ENCODE measurements around the gene ZNF205. TPM values are rescaled to one million over a fixed set of nuclear protein-coding genes. Genes with fewer than 3 reads are reported as not detected.

ZNF205 gene
- total and polyA plus RNA-seq, 2 of the 13 experiments (the other 11 are each of a cell fraction or from before 2014, with no cell fraction given), result 5.8 to 10.2 TPM

GRCh38 chr16:3087243-3088235 is 24.8 kb upstream of the ZNF205 start (continued):
- TF ChIP-seq ZBTB39 (CRISPR knock-in tag; IDR thresholded peaks at IDR 0.05) (no peak), MAZ (IDR thresholded peaks at IDR 0.05; ENCODE audit: borderline replicate concordance, low read depth, low read length) (no peak), MAZ (CRISPR knock-in tag; IDR thresholded peaks at IDR 0.05; ENCODE audit: low read depth) (peak; percentile 40; the same call in 1 of the 2 replicates), HES4 (CRISPR knock-in tag; IDR thresholded peaks at IDR 0.05; ENCODE audit: borderline replicate concordance) (0 out of 2 replicates have a peak, but pooled peaks have one; percentile 20), ZFP90 (CRISPR knock-in tag; IDR thresholded peaks at IDR 0.05; ENCODE audit: borderline replicate concordance) (0 out of 2 replicates have a peak, but pooled peaks have one; percentile 27), SAP130 (CRISPR knock-in tag; IDR thresholded peaks at IDR 0.05; ENCODE audit: low read depth) (peak; percentile 51), ZNF788 (CRISPR knock-in tag; IDR thresholded peaks at IDR 0.05; ENCODE audit: borderline replicate concordance) (peak; percentile 12; the same call in 1 of the 2 replicates), DDIT3 (CRISPR knock-in tag; IDR thresholded peaks at IDR 0.05) (no peak), ZNF766 (CRISPR knock-in tag; IDR thresholded peaks at IDR 0.05; ENCODE audit: borderline replicate concordance) (0 out of 2 replicates have a peak, but pooled peaks have one; percentile 20)
- TF ChIP-seq, protein P1, sequence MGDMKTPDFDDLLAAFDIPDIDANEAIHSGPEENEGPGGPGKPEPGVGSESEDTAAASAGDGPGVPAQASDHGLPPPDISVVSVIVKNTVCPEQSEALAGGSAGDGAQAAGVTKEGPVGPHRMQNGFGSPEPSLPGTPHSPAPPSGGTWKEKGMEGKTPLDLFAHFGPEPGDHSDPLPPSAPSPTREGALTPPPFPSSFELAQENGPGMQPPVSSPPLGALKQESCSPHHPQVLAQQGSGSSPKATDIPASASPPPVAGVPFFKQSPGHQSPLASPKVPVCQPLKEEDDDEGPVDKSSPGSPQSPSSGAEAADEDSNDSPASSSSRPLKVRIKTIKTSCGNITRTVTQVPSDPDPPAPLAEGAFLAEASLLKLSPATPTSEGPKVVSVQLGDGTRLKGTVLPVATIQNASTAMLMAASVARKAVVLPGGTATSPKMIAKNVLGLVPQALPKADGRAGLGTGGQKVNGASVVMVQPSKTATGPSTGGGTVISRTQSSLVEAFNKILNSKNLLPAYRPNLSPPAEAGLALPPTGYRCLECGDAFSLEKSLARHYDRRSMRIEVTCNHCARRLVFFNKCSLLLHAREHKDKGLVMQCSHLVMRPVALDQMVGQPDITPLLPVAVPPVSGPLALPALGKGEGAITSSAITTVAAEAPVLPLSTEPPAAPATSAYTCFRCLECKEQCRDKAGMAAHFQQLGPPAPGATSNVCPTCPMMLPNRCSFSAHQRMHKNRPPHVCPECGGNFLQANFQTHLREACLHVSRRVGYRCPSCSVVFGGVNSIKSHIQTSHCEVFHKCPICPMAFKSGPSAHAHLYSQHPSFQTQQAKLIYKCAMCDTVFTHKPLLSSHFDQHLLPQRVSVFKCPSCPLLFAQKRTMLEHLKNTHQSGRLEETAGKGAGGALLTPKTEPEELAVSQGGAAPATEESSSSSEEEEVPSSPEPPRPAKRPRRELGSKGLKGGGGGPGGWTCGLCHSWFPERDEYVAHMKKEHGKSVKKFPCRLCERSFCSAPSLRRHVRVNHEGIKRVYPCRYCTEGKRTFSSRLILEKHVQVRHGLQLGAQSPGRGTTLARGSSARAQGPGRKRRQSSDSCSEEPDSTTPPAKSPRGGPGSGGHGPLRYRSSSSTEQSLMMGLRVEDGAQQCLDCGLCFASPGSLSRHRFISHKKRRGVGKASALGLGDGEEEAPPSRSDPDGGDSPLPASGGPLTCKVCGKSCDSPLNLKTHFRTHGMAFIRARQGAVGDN (CRISPR knock-in tag; IDR thresholded peaks at IDR 0.05), result peak; percentile 16
- TF ChIP-seq, protein P2, sequence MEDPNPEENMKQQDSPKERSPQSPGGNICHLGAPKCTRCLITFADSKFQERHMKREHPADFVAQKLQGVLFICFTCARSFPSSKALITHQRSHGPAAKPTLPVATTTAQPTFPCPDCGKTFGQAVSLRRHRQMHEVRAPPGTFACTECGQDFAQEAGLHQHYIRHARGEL (CRISPR knock-in tag; IDR thresholded peaks at IDR 0.05), result peak; percentile 69; the same call in 1 of the 2 replicates
- TF ChIP-seq, protein P3, sequence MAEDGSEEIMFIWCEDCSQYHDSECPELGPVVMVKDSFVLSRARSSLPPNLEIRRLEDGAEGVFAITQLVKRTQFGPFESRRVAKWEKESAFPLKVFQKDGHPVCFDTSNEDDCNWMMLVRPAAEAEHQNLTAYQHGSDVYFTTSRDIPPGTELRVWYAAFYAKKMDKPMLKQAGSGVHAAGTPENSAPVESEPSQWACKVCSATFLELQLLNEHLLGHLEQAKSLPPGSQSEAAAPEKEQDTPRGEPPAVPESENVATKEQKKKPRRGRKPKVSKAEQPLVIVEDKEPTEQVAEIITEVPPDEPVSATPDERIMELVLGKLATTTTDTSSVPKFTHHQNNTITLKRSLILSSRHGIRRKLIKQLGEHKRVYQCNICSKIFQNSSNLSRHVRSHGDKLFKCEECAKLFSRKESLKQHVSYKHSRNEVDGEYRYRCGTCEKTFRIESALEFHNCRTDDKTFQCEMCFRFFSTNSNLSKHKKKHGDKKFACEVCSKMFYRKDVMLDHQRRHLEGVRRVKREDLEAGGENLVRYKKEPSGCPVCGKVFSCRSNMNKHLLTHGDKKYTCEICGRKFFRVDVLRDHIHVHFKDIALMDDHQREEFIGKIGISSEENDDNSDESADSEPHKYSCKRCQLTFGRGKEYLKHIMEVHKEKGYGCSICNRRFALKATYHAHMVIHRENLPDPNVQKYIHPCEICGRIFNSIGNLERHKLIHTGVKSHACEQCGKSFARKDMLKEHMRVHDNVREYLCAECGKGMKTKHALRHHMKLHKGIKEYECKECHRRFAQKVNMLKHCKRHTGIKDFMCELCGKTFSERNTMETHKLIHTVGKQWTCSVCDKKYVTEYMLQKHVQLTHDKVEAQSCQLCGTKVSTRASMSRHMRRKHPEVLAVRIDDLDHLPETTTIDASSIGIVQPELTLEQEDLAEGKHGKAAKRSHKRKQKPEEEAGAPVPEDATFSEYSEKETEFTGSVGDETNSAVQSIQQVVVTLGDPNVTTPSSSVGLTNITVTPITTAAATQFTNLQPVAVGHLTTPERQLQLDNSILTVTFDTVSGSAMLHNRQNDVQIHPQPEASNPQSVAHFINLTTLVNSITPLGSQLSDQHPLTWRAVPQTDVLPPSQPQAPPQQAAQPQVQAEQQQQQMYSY (CRISPR knock-in tag; IDR thresholded peaks at IDR 0.05), result no peak
- TF ChIP-seq, protein P4, sequence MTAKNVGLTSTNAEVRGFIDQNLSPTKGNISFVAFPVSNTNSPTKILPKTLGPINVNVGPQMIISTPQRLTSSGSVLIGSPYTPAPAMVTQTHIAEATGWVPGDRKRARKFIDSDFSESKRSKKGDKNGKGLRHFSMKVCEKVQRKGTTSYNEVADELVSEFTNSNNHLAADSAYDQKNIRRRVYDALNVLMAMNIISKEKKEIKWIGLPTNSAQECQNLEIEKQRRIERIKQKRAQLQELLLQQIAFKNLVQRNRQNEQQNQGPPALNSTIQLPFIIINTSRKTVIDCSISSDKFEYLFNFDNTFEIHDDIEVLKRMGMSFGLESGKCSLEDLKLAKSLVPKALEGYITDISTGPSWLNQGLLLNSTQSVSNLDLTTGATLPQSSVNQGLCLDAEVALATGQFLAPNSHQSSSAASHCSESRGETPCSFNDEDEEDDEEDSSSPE (CRISPR knock-in tag; IDR thresholded peaks at IDR 0.05), result no peak

Measured in HepG2 (cell line).